ENCODE results near the gene RHOF. TPM values are rescaled to one million over a fixed set of nuclear protein-coding genes. Genes with fewer than 3 reads are reported as not detected.

RHOF gene
- total and polyA plus RNA-seq, 2 of the 13 experiments (the other 11 are each of a cell fraction or from before 2014, with no cell fraction given) = 14.6 to 32.2 TPM

GRCh38 chr12:121776190-121777098 lies 17.0 kb downstream of the RHOF start (continued):
- TF ChIP-seq ZBTB10 (CRISPR knock-in tag; IDR thresholded peaks at IDR 0.05; ENCODE audit: borderline replicate concordance) = peak; percentile 64; the same call in 1 of the 2 replicates
- no peak for TF ChIP-seq SIX1 (CRISPR knock-in tag; IDR thresholded peaks at IDR 0.05; ENCODE audit: borderline replicate concordance)
- TF ChIP-seq PHF8 (CRISPR knock-in tag; IDR thresholded peaks at IDR 0.05) = no peak; the same call in 1 of the 2 replicates
- TF ChIP-seq ZNF839 (CRISPR knock-in tag; IDR thresholded peaks at IDR 0.05; ENCODE audit: borderline replicate concordance) = no peak
- no peak for TF ChIP-seq ZNF274 (CRISPR knock-in tag; IDR thresholded peaks at IDR 0.05)
- TF ChIP-seq ZNF644 (CRISPR knock-in tag; IDR thresholded peaks at IDR 0.05; ENCODE audit: low read depth) = no peak
- no peak for TF ChIP-seq TFE3 (CRISPR knock-in tag; IDR thresholded peaks at IDR 0.05)
- no peak for TF ChIP-seq NR2F1 (CRISPR knock-in tag; IDR thresholded peaks at IDR 0.05)
- TF ChIP-seq HNRNPH1 (optimal IDR thresholded peaks at IDR 0.05; ENCODE audit: low read depth, low read length) = no peak
- TF ChIP-seq MIER3 (CRISPR knock-in tag; IDR thresholded peaks at IDR 0.05; ENCODE audit: borderline replicate concordance) = no peak
- no peak for TF ChIP-seq ZNF780A (CRISPR knock-in tag; IDR thresholded peaks at IDR 0.05)
- no peak for TF ChIP-seq HMGXB3 (CRISPR knock-in tag; IDR thresholded peaks at IDR 0.05; ENCODE audit: borderline replicate concordance)
- no peak for TF ChIP-seq ZNF512 (CRISPR knock-in tag; IDR thresholded peaks at IDR 0.05)
- TF ChIP-seq ZNF883 (CRISPR knock-in tag; IDR thresholded peaks at IDR 0.05; ENCODE audit: not compliant biosample characterization) = no peak
- TF ChIP-seq GATA4 (IDR thresholded peaks at IDR 0.05; ENCODE audit: borderline replicate concordance, low read depth) = no peak
- no peak for TF ChIP-seq GPN1 (CRISPR knock-in tag; IDR thresholded peaks at IDR 0.05; ENCODE audit: borderline replicate concordance)

Measured in HepG2 (cell line).